Neural cell (in vitro differentiated cells): Measurements from ENCODE around the gene DCST1. TPM values are rescaled to one million over a fixed set of nuclear protein-coding genes. Genes with fewer than 3 reads are reported as not detected.

ENCODE experiments used
- H2AFZ ChIP-seq: fragments of 200-600, 300-800 bp; sonication (generic), shearing (Covaris generic); 2 replicates; pipeline ENCODE4 v1.6.0; 2014; ENCODE audit warnings: low read depth, mild to moderate bottlenecking, antibody characterized with exemption, low read length, moderate library complexity
- H3F3A ChIP-seq: fragments of 200-600 bp; shearing (Covaris generic); 2 replicates; pipeline ENCODE4 v1.6.1; 2016; ENCODE audit warnings: mild to moderate bottlenecking, moderate library complexity, mixed read lengths, antibody characterized with exemption, low read length; ENCODE audit not compliant: insufficient read depth, poor library complexity, severe bottlenecking
- H3K27ac ChIP-seq: fragments of 200-600, 300-800 bp; sonication (generic), shearing (Covaris generic); 2 replicates; pipeline ENCODE4 v1.5.1; 2014; ENCODE audit warnings: mild to moderate bottlenecking, low read length, moderate library complexity
- H3K27me3 ChIP-seq: fragments of 300-800, 200-600 bp; sonication (generic), shearing (Covaris generic); 2 replicates; pipeline ENCODE4 v1.6.0; 2014; ENCODE audit warnings: mild to moderate bottlenecking, low read depth, low read length, moderate library complexity; ENCODE audit not compliant: insufficient read depth
- H3K36me3 ChIP-seq: fragments of 300-800, 200-600 bp; sonication (generic), shearing (Covaris generic); 2 replicates; pipeline ENCODE4 v1.5.1; 2014; ENCODE audit warnings: mild to moderate bottlenecking, antibody characterized with exemption, low read length, moderate library complexity; ENCODE audit not compliant: insufficient read depth
- H3K4me2 ChIP-seq: fragments of 300-800, 200-600 bp; sonication (generic), shearing (Covaris generic); 2 replicates; pipeline ENCODE4 v1.6.0; 2014; ENCODE audit warnings: mild to moderate bottlenecking, low read length
- H3K4me3 ChIP-seq: fragments of 300-800, 200-600 bp; sonication (generic), shearing (Covaris generic); 2 replicates; pipeline ENCODE4 v1.5.1; 2014; ENCODE audit warnings: mild to moderate bottlenecking, low read length, moderate library complexity
- H3K79me2 ChIP-seq: fragments of 200-600 bp; shearing (Covaris generic); replicated peaks from 2 replicates; pipeline ENCODE4 v1.6.0; 2014; ENCODE audit warnings: mild to moderate bottlenecking, low read length, moderate library complexity; ENCODE audit not compliant: insufficient read depth
- H3K9ac ChIP-seq: fragments of 300-800, 200-600 bp; sonication (generic), shearing (Covaris generic); 2 replicates; pipeline ENCODE4 v1.6.1; 2016; ENCODE audit warnings: mild to moderate bottlenecking, low read length, mixed read lengths
- H3K9me2 ChIP-seq: fragments of 200-600 bp; shearing (Covaris generic); 2 replicates; pipeline ENCODE4 v1.6.1; 2016; ENCODE audit warnings: mild to moderate bottlenecking, low read length, mixed read lengths; ENCODE audit not compliant: insufficient read depth
- H3K9me3 ChIP-seq: fragments of 200-600, 300-800 bp; sonication (generic), shearing (Covaris generic); 2 replicates; pipeline ENCODE4 v1.6.1; 2016; ENCODE audit warnings: mild to moderate bottlenecking, mixed run types, low read length, moderate library complexity, mixed read lengths
- H4K20me1 ChIP-seq: fragments of 200-600 bp; shearing (Covaris generic); 2 replicates; pipeline ENCODE4 v1.6.1; 2016; ENCODE audit warnings: mild to moderate bottlenecking, mixed run types; ENCODE audit not compliant: insufficient read depth
- EP300 ChIP-seq: fragments of 450-650 bp; conservative IDR thresholded peaks from 2 replicates; pipeline ENCODE4 v1.6.1; 2014; ENCODE audit warnings: antibody characterized with exemption, mild to moderate bottlenecking, moderate library complexity; ENCODE audit not compliant: poor library complexity, severe bottlenecking
- EZH2 ChIP-seq: fragments of 200-600, 300-800 bp; shearing (Covaris generic), sonication (generic); IDR thresholded peaks from 2 replicates; pipeline ENCODE4 v1.6.1; 2014; ENCODE audit warnings: antibody characterized with exemption, low read length, borderline replicate concordance, mild to moderate bottlenecking; ENCODE audit not compliant: insufficient read depth, poor library complexity, severe bottlenecking
- MXI1 ChIP-seq: fragments of 450-650 bp; conservative IDR thresholded peaks from 2 replicates; pipeline ENCODE4 v1.6.1; 2014; ENCODE audit warnings: antibody characterized with exemption, mild to moderate bottlenecking; ENCODE audit not compliant: poor library complexity, severe bottlenecking
- POLR2AphosphoS5 ChIP-seq: IDR thresholded peaks from 2 replicates; pipeline ENCODE4 v1.6.1; 2012
- RAD21 ChIP-seq: fragments of 450-650 bp; conservative IDR thresholded peaks from 2 replicates; pipeline ENCODE4 v1.6.1; 2014; ENCODE audit warnings: antibody characterized with exemption, mild to moderate bottlenecking, moderate library complexity
- REST ChIP-seq: IDR thresholded peaks from 2 replicates; pipeline ENCODE4 v1.6.1; 2012; ENCODE audit warnings: borderline replicate concordance
- SMC3 ChIP-seq: fragments of 450-650 bp; conservative IDR thresholded peaks from 2 replicates; pipeline ENCODE4 v1.6.1; 2014; ENCODE audit warnings: antibody characterized with exemption, mild to moderate bottlenecking, moderate library complexity; ENCODE audit not compliant: poor library complexity
- TAF1 ChIP-seq: IDR thresholded peaks from 2 replicates; pipeline ENCODE4 v1.6.1; 2012; ENCODE audit warnings: low read depth
- polyA plus RNA-seq: library from polyadenylated mRNA; depleted of rRNA; stranded (reverse); fragments of >200 nt; gene quantifications from 2 replicates; pipeline ENCODE4 v1.2.3, GENCODE V29; 2014
- TF ChIP-seq, protein P1 (sequence below): fragments of 450-650 bp; IDR thresholded peaks from 2 replicates; pipeline ENCODE4 v1.5.1; 2014; ENCODE audit warnings: antibody characterized with exemption, mild to moderate bottlenecking, moderate library complexity; ENCODE audit not compliant: poor library complexity, severe bottlenecking

Gene DCST1
- polyA plus RNA-seq, 1 donor from 2014 or later, result not detected

DNA sequence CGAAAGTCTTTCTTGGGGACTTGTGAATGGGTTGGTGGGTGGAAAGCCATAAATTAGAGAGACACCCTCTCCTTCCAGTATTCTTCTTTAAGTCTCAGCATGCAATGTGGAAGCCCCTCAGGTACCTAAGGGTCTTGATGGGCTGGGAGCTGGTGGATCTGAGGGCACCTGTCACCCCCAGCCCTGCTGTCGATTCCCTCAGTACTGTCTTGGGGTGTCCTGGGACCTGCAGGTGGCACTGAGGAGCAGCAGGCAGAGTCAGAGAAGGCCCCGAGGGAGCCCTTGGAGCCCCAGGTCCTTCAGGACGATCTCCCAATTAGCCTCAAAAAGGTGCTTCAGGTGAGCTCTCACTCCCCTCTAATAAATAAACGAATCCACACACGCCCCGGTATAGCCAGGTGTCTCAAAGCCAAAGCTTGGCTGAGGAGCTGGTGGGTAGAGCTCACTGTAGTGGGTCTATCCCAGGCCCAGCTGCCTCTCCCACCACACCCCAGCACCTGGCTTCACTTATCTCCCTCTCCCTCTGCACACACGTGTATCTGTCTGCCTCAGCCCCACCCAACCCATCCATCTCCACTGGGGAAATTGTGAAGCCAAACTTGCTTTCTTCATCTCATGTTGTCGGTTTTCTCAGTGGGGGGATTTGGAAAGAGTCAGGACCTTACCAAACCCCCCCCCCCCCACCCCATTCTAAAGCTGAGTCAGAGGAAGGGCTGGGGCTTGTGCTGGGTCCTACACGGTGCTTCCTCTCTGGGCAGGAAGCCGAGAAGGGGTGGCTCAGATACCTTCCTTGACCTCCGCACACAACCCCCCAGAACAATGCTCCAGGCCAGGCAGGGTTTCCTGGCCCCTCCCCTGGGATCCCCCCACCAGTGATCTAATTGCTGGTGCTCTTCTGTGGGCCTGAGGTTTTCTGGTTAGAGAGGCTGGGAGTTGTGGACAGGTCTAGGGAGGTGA lies 19.1 kb downstream of the DCST1 start:
- no peak for TF ChIP-seq EZH2
- no peak for TF ChIP-seq POLR2AphosphoS5
- no peak for TF ChIP-seq SMC3
- no peak for TF ChIP-seq MXI1
- TF ChIP-seq TAF1, result no peak
- no peak for TF ChIP-seq EP300
- TF ChIP-seq REST, result no peak
- TF ChIP-seq, protein P1, sequence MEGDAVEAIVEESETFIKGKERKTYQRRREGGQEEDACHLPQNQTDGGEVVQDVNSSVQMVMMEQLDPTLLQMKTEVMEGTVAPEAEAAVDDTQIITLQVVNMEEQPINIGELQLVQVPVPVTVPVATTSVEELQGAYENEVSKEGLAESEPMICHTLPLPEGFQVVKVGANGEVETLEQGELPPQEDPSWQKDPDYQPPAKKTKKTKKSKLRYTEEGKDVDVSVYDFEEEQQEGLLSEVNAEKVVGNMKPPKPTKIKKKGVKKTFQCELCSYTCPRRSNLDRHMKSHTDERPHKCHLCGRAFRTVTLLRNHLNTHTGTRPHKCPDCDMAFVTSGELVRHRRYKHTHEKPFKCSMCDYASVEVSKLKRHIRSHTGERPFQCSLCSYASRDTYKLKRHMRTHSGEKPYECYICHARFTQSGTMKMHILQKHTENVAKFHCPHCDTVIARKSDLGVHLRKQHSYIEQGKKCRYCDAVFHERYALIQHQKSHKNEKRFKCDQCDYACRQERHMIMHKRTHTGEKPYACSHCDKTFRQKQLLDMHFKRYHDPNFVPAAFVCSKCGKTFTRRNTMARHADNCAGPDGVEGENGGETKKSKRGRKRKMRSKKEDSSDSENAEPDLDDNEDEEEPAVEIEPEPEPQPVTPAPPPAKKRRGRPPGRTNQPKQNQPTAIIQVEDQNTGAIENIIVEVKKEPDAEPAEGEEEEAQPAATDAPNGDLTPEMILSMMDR, result no peak
- TF ChIP-seq RAD21, result no peak
- Histone ChIP-seq H3K27me3 (no peaks in the 10 kb centered on the region), H3K9me2 (no peaks in the 10 kb centered on the region), H3K27ac (no peak overlapping the region), H3K4me3 (peak overlapping the region; percentile 73), H4K20me1 (no peaks in the 10 kb centered on the region), H3K9me3 (no peaks in the 10 kb centered on the region), H3F3A (no peaks in the 10 kb centered on the region), H3K79me2 (no peaks in the 10 kb centered on the region), H3K36me3 (no peaks in the 10 kb centered on the region), H3K4me2 (no peak overlapping the region), H3K9ac (peak overlapping the region; percentile 74), H2AFZ (no peak overlapping the region)

- Histone ChIP-seq H3K27ac (no peak overlapping the region), H3K9me2 (no peaks in the 10 kb centered on the region), H3F3A (no peaks in the 10 kb centered on the region), H3K4me3 (no peak overlapping the region), H3K36me3 (no peaks in the 10 kb centered on the region), H3K4me2 (no peak overlapping the region), H2AFZ (no peak overlapping the region), H3K79me2 (no peaks in the 10 kb centered on the region), H3K9ac (no peak overlapping the region), H4K20me1 (no peaks in the 10 kb centered on the region), H3K27me3 (no peaks in the 10 kb centered on the region), H3K9me3 (no peaks in the 10 kb centered on the region)
- TF ChIP-seq EP300 (no peak), SMC3 (no peak), TAF1 (no peak), POLR2AphosphoS5 (no peak), REST (no peak), EZH2 (no peak), RAD21 (no peak), MXI1 (no peak)
- TF ChIP-seq, protein P1, result no peak
These were observed 20.0 kb downstream of the DCST1 start for GRCh38 chr1:155053531-155054105.
